ENCODE measurements around the gene S100A7A.

- TF ChIP-seq CTCF (conservative IDR thresholded peaks at IDR 0.05): no peak
- TF ChIP-seq EZH2 (IDR thresholded peaks at IDR 0.05; ENCODE audit: low read depth): no peak
Observed at GRCh38 chr1:153422450-153423068, 6.2 kb downstream of the S100A7A start.

Data from PC-9 (cell line).